ENCODE data around the gene MVK. TPM values are rescaled to one million over a fixed set of nuclear protein-coding genes. Genes with fewer than 3 reads are reported as not detected.

Gene MVK
- total and polyA plus RNA-seq, 2 of the 4 experiments (the other 2 are of a cell fraction) = 6.6 to 11.5 TPM

- H3K9ac ChIP-seq (ENCODE audit: low read depth, low read length) = no peak overlapping the region
- no peak overlapping the region for H2BK15ac ChIP-seq (ENCODE audit: low read depth, low read length)
- no peak overlapping the region for H3K23ac ChIP-seq (ENCODE audit: low read depth, low read length)
- BruUV-seq (replicated peaks) = no TSS peak
- no peak overlapping the region for H2AK9ac ChIP-seq (replicated peaks; ENCODE audit: low read depth, low read length, poor library complexity)
- H2AK5ac ChIP-seq (ENCODE audit: low read depth, low read length) = no peak overlapping the region
- H3K14ac ChIP-seq (replicated peaks; ENCODE audit: low read depth, low read length) = no peak overlapping the region
- H2BK20ac ChIP-seq (ENCODE audit: low read depth, low read length) = no peak overlapping the region
- no peak overlapping the region for H3K4me2 ChIP-seq (ENCODE audit: low read depth, low read length)
- H3K9me1 ChIP-seq (ENCODE audit: insufficient read depth, low read length) = peaks cover 4% of the 10 kb centered on the region; the same call in 1 of the 2 replicates
- no peak overlapping the region for H4K5ac ChIP-seq (ENCODE audit: low read depth, low read length)
- dilution Hi-C loops (cut with HindIII; ENCODE audit: low sequenced_read_pairs, unreplicated experiment) (no loop called here), intact Hi-C loops (cut with micrococcal nuclease) (no loop called here), in situ Hi-C loops (cut with MboI; ENCODE audit: low sequenced_read_pairs) (loop anchor here (5.0 kb wide), 1 partner anchor 182 kb away; no protein-coding TSS in a partner anchor)
- ChIA-PET CTCF (no interaction called here), POLR2A (ENCODE audit: unreplicated experiment) (no interaction called here)
- no peak overlapping the region for H2BK120ac ChIP-seq (ENCODE audit: low read depth, low read length)
- no peak overlapping the region for H3K56ac ChIP-seq (ENCODE audit: extremely low read depth, insufficient read depth, low read length)
- H4K8ac ChIP-seq (ENCODE audit: low read depth in 2 of 2, low read length in 2 of 2) = no peak overlapping the region
- no peaks in the 10 kb centered on the region for H3K79me1 ChIP-seq (ENCODE audit: low read depth in 1 of 2, low read length in 2 of 2)
- TF ChIP-seq RCOR1 (IDR thresholded peaks at IDR 0.05; ENCODE audit: insufficient replicate concordance, low read length) (no peak), CEBPB (IDR thresholded peaks at IDR 0.05; ENCODE audit: low read depth, low read length) (no peak), MAFK (IDR thresholded peaks at IDR 0.05; ENCODE audit: low read depth, low read length) (no peak), SMC3 (IDR thresholded peaks at IDR 0.05; ENCODE audit: low read depth, low read length) (no peak), NFE2L2 (IDR thresholded peaks at IDR 0.05; ENCODE audit: low read depth, low read length) (no peak)
- TF ChIP-seq, protein P1, sequence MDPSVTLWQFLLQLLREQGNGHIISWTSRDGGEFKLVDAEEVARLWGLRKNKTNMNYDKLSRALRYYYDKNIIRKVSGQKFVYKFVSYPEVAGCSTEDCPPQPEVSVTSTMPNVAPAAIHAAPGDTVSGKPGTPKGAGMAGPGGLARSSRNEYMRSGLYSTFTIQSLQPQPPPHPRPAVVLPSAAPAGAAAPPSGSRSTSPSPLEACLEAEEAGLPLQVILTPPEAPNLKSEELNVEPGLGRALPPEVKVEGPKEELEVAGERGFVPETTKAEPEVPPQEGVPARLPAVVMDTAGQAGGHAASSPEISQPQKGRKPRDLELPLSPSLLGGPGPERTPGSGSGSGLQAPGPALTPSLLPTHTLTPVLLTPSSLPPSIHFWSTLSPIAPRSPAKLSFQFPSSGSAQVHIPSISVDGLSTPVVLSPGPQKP (IDR thresholded peaks at IDR 0.05; ENCODE audit: borderline replicate concordance, low read depth, low read length) = no peak
- no peaks in the 10 kb centered on the region for H3K9me3 ChIP-seq (ENCODE audit: control insufficient read depth, insufficient read depth, low read length)
- no peak overlapping the region for H3K4ac ChIP-seq (ENCODE audit: low read depth, low read length)
- ATAC-seq (ENCODE audit: low read depth) = no peak
- no peaks in the 10 kb centered on the region for H3K36me3 ChIP-seq (ENCODE audit: control insufficient read depth, insufficient read depth, low read length)
- no peak overlapping the region for H4K91ac ChIP-seq (ENCODE audit: insufficient read depth, low read depth, low read length)
- no peak for DNase-seq
- no peak overlapping the region for H3K18ac ChIP-seq (ENCODE audit: low read depth, low read length)
- H3K4me3 ChIP-seq (ENCODE audit: insufficient read depth, low read depth, low read length) = no peak overlapping the region
- no peaks in the 10 kb centered on the region for H3K4me1 ChIP-seq (ENCODE audit: control insufficient read depth, insufficient read depth, low read length)
- H3K27ac ChIP-seq (ENCODE audit: insufficient read depth, low read length) = no peak overlapping the region
- 0% methylated on average over 1 of the region's 8 CpGs; no CpG with 5 or more reads in 1 of the 2 experiments for WGBS, 2 experiments (ENCODE audit: extremely low coverage in 2 of 2, insufficient read length in 1 of 2)
- H2BK5ac ChIP-seq (ENCODE audit: low read depth, low read length, poor library complexity, severe bottlenecking) = no peak overlapping the region
- no peak overlapping the region for H2AFZ ChIP-seq (replicated peaks; ENCODE audit: low read length, poor library complexity)
- H4K20me1 ChIP-seq (ENCODE audit: insufficient read depth, low read length) = no peaks in the 10 kb centered on the region
- H3K27me3 ChIP-seq (ENCODE audit: control insufficient read depth, insufficient read depth, low read length) = no peaks in the 10 kb centered on the region
Measured at GRCh38 chr12:109590566-109590965, 17.0 kb downstream of the MVK start.
